HCT116 (cell line): ENCODE data around the gene NCKAP5. TPM values are rescaled to one million over a fixed set of nuclear protein-coding genes. Genes with fewer than 3 reads are reported as not detected.

ENCODE experiments used
- ATAC-seq: fragments of 200-7000 bp; cut with Tn5 transposase; 2 replicates; pipeline ENCODE4 v1.9.1; 2020; ENCODE audit warnings: mild to moderate bottlenecking, moderate library complexity
- BruUV-seq: library from RNA; stranded (reverse); fragments of 400-500 nt; replicated peaks from 2 replicates; lab custom pipeline; 2021; lab: Mats Ljungman, UMichigan
- CTCF ChIA-PET: fragments of 300-600 bp; sonication (Branson Sonifier 250); formaldehyde crosslinking; loops from one replicate; lab custom pipeline; 2021; ENCODE audit warnings: antibody characterized with exemption; lab: Charles Lee
- POLR2A ChIA-PET: fragments of 300-600, 350-600 bp; sonication (Branson Sonifier 250); formaldehyde crosslinking; loops from one replicate; lab custom pipeline; 2021; ENCODE audit warnings: antibody characterized with exemption; lab: Charles Lee
- RAD21 ChIA-PET, 2 experiments: fragments of 300-600 bp; sonication (Branson Sonifier 250); formaldehyde crosslinking; loops; one replicate each; lab custom pipeline; 2023; ENCODE audit warnings: low total read pairs in 2 of 2; ENCODE audit not compliant: uncharacterized antibody in 2 of 2, unreplicated experiment in 2 of 2, low non-redundant PET in 1 of 2; lab: Charles Lee
- DNase-seq: peaks from one replicate; pipeline ENCODE4 v3.0.0-alpha.2; 2010; ENCODE audit warnings: low read depth, low spot score
- H2AFZ ChIP-seq: fragments of 200-600 bp; shearing (Covaris generic), sonication (generic); 2 replicates; pipeline ENCODE4 v1.6.1; 2017; ENCODE audit warnings: low read depth, mixed run types, mixed read lengths, antibody characterized with exemption, low read length; ENCODE audit not compliant: poor library complexity, severe bottlenecking
- H3K27ac ChIP-seq: 2 replicates; pipeline ENCODE4 v1.5.1; 2012; ENCODE audit warnings: low read depth, low read length
- H3K27me3 ChIP-seq: fragments of 200-600 bp; sonication (generic); 2 replicates; pipeline ENCODE4 v1.6.1; 2016; ENCODE audit warnings: mixed run types, low read length, mixed read lengths; ENCODE audit not compliant: insufficient read depth
- H3K36me3 ChIP-seq, 2 experiments: fragments of 200-500 bp in 1 of 2; fragments of 200-600 bp in 1 of 2; sonication (Bioruptor generic) in 1 of 2; sonication (generic) in 1 of 2; 2 replicates each; pipeline versions ENCODE4 v1.5.1 to v1.6.1; 2014 to 2016; ENCODE audit warnings: low read length in 2 of 2, inconsistent platforms in 1 of 2, mixed read lengths in 1 of 2, mixed run types in 1 of 2; ENCODE audit not compliant: insufficient read depth in 2 of 2, control insufficient read depth in 1 of 2
- H3K4me1 ChIP-seq, 2 experiments: fragments of 200-600 bp in 1 of 2; sonication (generic) in 1 of 2; 2 replicates each; pipeline versions ENCODE4 v1.5.1 to v1.6.1; 2012 to 2017; ENCODE audit warnings: low read length in 2 of 2, inconsistent platforms in 1 of 2, mild to moderate bottlenecking in 1 of 2, mixed read lengths in 1 of 2, mixed run types in 1 of 2, moderate library complexity in 1 of 2; ENCODE audit not compliant: insufficient read depth in 2 of 2, control insufficient read depth in 1 of 2
- H3K4me2 ChIP-seq: fragments of 200-600 bp; sonication (generic); 2 replicates; pipeline ENCODE4 v1.6.1; 2017; ENCODE audit warnings: mixed run types, low read length, mixed read lengths
- H3K4me3 ChIP-seq, 2 experiments: fragments of 200-600 bp in 1 of 2; sonication (generic) in 1 of 2; replicated peaks in 1 of 2; 2 replicates each; pipeline ENCODE4 v1.5.1; 2011 to 2016; ENCODE audit warnings: low read length in 2 of 2, control low read depth in 1 of 2, low read depth in 1 of 2, mild to moderate bottlenecking in 1 of 2, mixed read lengths in 1 of 2, mixed run types in 1 of 2
- H3K79me2 ChIP-seq: fragments of 200-600 bp; sonication (generic); 2 replicates; pipeline ENCODE4 v1.6.1; 2017; ENCODE audit warnings: mild to moderate bottlenecking, mixed run types, low read length, moderate library complexity, mixed read lengths; ENCODE audit not compliant: insufficient read depth
- H3K9ac ChIP-seq: fragments of 200-600 bp; sonication (generic); 2 replicates; pipeline ENCODE4 v1.6.1; 2016; ENCODE audit warnings: low read length, mixed read lengths
- H3K9me2 ChIP-seq: fragments of 200-600 bp; sonication (generic), shearing (Covaris generic); 2 replicates; pipeline ENCODE4 v1.6.1; 2017; ENCODE audit warnings: mixed run types, mild to moderate bottlenecking, moderate library complexity; ENCODE audit not compliant: insufficient read depth
- H3K9me3 ChIP-seq, 2 experiments: fragments of 200-500 bp in 1 of 2; fragments of 200-600 bp in 1 of 2; sonication (Bioruptor generic) in 1 of 2; sonication (generic) in 1 of 2; 2 replicates each; pipeline ENCODE4 v1.6.1; 2014 to 2017; ENCODE audit warnings: low read length in 2 of 2, mixed read lengths in 2 of 2, inconsistent platforms in 1 of 2, low read depth in 1 of 2, mild to moderate bottlenecking in 1 of 2, mixed run types in 1 of 2, moderate library complexity in 1 of 2; ENCODE audit not compliant: control insufficient read depth in 1 of 2, insufficient read depth in 1 of 2
- H4K20me1 ChIP-seq: fragments of 200-600 bp; sonication (generic), shearing (Covaris generic); 2 replicates; pipeline ENCODE4 v1.6.1; 2017; ENCODE audit warnings: mixed run types, mild to moderate bottlenecking, moderate library complexity; ENCODE audit not compliant: insufficient read depth
- ATF3 ChIP-seq: IDR thresholded peaks from 2 replicates; pipeline ENCODE4 v1.6.1; 2012
- CBX3 ChIP-seq: IDR thresholded peaks from 2 replicates; pipeline ENCODE4 v1.6.1; 2012; ENCODE audit warnings: low read depth
- CTCF ChIP-seq, 3 experiments: fragments of 200-600 bp in 1 of 3; sonication (generic) in 1 of 3; IDR thresholded peaks in 2 of 3; conservative IDR thresholded peaks in 1 of 3; 2 replicates each; pipeline ENCODE4 v1.5.1; 2012 to 2017; ENCODE audit warnings: low read depth in 2 of 3, low read length in 2 of 3, antibody characterized with exemption in 1 of 3, borderline replicate concordance in 1 of 3, control low read depth in 1 of 3, mild to moderate bottlenecking in 1 of 3, mixed read lengths in 1 of 3, mixed run types in 1 of 3, moderate library complexity in 1 of 3; ENCODE audit not compliant: insufficient read depth in 1 of 3
- ELF1 ChIP-seq: IDR thresholded peaks from 2 replicates; pipeline ENCODE4 v1.6.1; 2012; ENCODE audit warnings: low read depth, borderline replicate concordance
- EZH2phosphoT487 ChIP-seq: fragments of 200-600 bp; IDR thresholded peaks from 2 replicates; pipeline ENCODE4 v1.6.1; 2018; ENCODE audit warnings: antibody characterized with exemption, borderline replicate concordance
- POLR2AphosphoS5 ChIP-seq: IDR thresholded peaks from 2 replicates; pipeline ENCODE4 v1.6.1; 2011; ENCODE audit warnings: mild to moderate bottlenecking, low read depth, low read length, moderate library complexity
- RAD21 ChIP-seq: IDR thresholded peaks from 2 replicates; pipeline ENCODE4 v1.6.1; 2012; ENCODE audit warnings: low read depth, mild to moderate bottlenecking
- intact Hi-C: fragments of 100-400 bp; cut with micrococcal nuclease; formaldehyde crosslinking; loops from 2 replicates; pipeline ENCODE4 v1.10.0; 2022
- total RNA-seq: library from RNA; stranded (reverse); gene quantifications from one replicate; pipeline ENCODE4 v1.2.1, GENCODE V29; 2021; ENCODE audit not compliant: unreplicated experiment
- TF ChIP-seq, protein P1 (sequence below): IDR thresholded peaks from 2 replicates; pipeline ENCODE4 v1.6.1; 2012

Gene NCKAP5
- total RNA-seq, 1 experiment from 2014 or later, result 0.30 TPM

- no peaks in the 10 kb centered on the region for H4K20me1 ChIP-seq
- no peak for TF ChIP-seq CTCF (IDR thresholded peaks at IDR 0.05 in 2 of 3, conservative IDR thresholded peaks at IDR 0.05 in 1 of 3; ENCODE audit: borderline replicate concordance in 1 of 3, insufficient read depth in 1 of 3, low read depth in 2 of 3, low read length in 2 of 3)
- TF ChIP-seq ELF1, result no peak
- TF ChIP-seq, protein P1, sequence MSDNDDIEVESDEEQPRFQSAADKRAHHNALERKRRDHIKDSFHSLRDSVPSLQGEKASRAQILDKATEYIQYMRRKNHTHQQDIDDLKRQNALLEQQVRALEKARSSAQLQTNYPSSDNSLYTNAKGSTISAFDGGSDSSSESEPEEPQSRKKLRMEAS, result no peak
- ATAC-seq, result no peak
- H3K4me3 ChIP-seq, result no peak overlapping the region
- no peak overlapping the region for H3K9ac ChIP-seq
- no peaks in the 10 kb centered on the region for H3K9me3 ChIP-seq
- H3K79me2 ChIP-seq, result no peaks in the 10 kb centered on the region
- no peaks in the 10 kb centered on the region for H3K36me3 ChIP-seq
- POLR2A ChIA-PET, result no interaction called here
- no peaks in the 10 kb centered on the region for H3K27me3 ChIP-seq
- RAD21 ChIA-PET, result no interaction called here
- BruUV-seq, result no TSS peak
- CTCF ChIA-PET, result no interaction called here
- intact Hi-C loops, result no loop called here
- no peak for DNase-seq
- H3K4me1 ChIP-seq, result no peaks in the 10 kb centered on the region
- no peaks in the 10 kb centered on the region for H3K9me2 ChIP-seq
- no peak overlapping the region for H2AFZ ChIP-seq
- no peak overlapping the region for H3K4me2 ChIP-seq
- H3K27ac ChIP-seq, result no peak overlapping the region
Measured at GRCh38 chr2:132877923-132878322, 690.3 kb downstream of the NCKAP5 start.

DNA sequence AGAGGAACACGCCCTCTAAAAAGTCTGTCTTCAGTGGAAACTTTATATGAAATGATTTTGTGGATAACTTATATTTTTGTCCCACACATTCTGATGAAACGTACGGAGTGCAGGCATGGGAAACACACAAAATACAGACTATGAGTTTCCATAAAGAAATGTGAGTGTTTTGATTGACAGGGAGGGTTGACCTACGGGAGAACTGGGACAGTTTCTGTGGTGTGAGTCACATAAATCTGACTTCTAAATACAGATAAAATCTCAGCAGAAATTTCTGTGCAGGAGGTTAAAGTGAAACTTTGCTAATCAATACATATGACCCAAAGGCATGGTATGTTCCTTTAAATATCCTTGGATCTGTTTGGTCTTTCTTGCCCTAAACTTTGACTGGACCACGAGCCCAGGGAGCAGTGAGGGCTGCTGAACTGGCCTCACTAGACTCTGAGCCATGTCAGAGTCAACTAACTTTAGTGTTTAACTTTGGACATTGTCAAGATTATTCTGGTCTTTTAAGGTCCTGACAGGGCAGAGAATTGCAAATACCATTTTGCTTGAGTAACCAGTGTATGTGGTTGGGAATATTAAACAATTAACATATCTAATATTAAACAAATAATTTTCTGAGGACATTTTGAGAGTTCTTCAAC is 691.4 kb downstream of the NCKAP5 start:
- no peak overlapping the region for H3K27ac ChIP-seq
- H3K9me2 ChIP-seq, result no peaks in the 10 kb centered on the region
- H2AFZ ChIP-seq, result no peak overlapping the region
- no peaks in the 10 kb centered on the region for H3K36me3 ChIP-seq
- H3K27me3 ChIP-seq, result no peaks in the 10 kb centered on the region
- no peaks in the 10 kb centered on the region for H4K20me1 ChIP-seq
- H3K4me1 ChIP-seq, result no peaks in the 10 kb centered on the region
- no peaks in the 10 kb centered on the region for H3K9me3 ChIP-seq
- no peak overlapping the region for H3K4me2 ChIP-seq
- intact Hi-C loops, result no loop called here
- ChIA-PET POLR2A (no interaction called here), RAD21 (no interaction called here), CTCF (no interaction called here)
- H3K4me3 ChIP-seq, result no peak overlapping the region
- DNase-seq (no peak), ATAC-seq (no peak)
- no peaks in the 10 kb centered on the region for H3K79me2 ChIP-seq
- BruUV-seq, result no TSS peak
- no peak overlapping the region for H3K9ac ChIP-seq
- TF ChIP-seq RAD21 (no peak), CBX3 (no peak), EZH2phosphoT487 (no peak), POLR2AphosphoS5 (no peak), ATF3 (no peak), ELF1 (no peak)
- TF ChIP-seq, all 23 proteins: peak for 0
